ENCODE data around the gene FERD3L. TPM values are rescaled to one million over a fixed set of nuclear protein-coding genes. Genes with fewer than 3 reads are reported as not detected.

The FERD3L gene
- total and polyA plus RNA-seq, 2 of the 8 experiments (the other 6 are each of a cell fraction or from before 2014, with no cell fraction given) = not detected

DNA sequence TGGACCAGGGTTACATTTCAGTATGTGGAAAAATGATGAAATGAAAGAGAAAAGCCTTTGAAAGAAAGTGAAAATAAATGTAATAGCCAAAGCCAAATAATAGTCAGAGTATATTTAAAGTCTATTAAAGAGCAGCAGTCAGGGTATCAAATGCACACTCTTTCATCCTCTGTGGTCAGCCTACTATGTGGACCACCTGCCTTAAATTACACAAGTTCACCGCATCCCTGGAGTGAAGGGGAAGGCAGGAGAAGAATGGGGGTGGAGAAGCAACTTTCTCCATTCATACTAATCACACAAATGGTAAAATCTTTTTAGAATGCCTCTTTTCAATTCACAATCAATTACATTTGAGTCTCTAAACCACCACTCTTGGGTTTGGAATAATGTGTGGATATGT lies 43.7 kb downstream of the FERD3L start:
- Histone ChIP-seq H2BK15ac (ENCODE audit: low read length) (no peak overlapping the region), H3K4me2 (ENCODE audit: insufficient read depth in 1 of 2, low read depth in 2 of 2, low read length in 2 of 2) (no peak overlapping the region), H2BK120ac (replicated peaks; ENCODE audit: low read depth, low read length) (no peak overlapping the region), H3K23me2 (ENCODE audit: low read depth, low read length) (peaks cover 3% of the 10 kb centered on the region; the same call in 1 of the 2 replicates), H3K4me1 (replicated peaks in 1 of 4; ENCODE audit: control insufficient read depth in 3 of 4, insufficient read depth in 4 of 4, low read length in 3 of 4) (peaks cover 0 to 6% (median 2%) of the 10 kb centered on the region in 4 experiments; a peak in 3 of 7 replicates), H4K91ac (replicated peaks; ENCODE audit: insufficient read length, low read length) (no peak overlapping the region), H4K5ac (ENCODE audit: insufficient read length, low read depth, low read length) (no peak overlapping the region), H4K20me1 (replicated peaks in 1 of 2; ENCODE audit: control insufficient read depth in 1 of 2, insufficient read depth in 2 of 2, low read length in 2 of 2) (peaks cover 0 to 3% of the 10 kb centered on the region in 2 experiments), H3K14ac (ENCODE audit: insufficient read length) (no peak overlapping the region), H2AK5ac (ENCODE audit: low read depth, low read length) (no peak overlapping the region), H2BK5ac (ENCODE audit: low read depth, low read length) (no peak overlapping the region), H3K18ac (ENCODE audit: extremely low read depth, low read length) (no peak overlapping the region), H3K27ac (ENCODE audit: low read depth, low read length) (no peak overlapping the region), H2BK12ac (ENCODE audit: low read depth, low read length) (no peak overlapping the region), H3K79me1 (ENCODE audit: low read depth, low read length) (no peaks in the 10 kb centered on the region), H3K4ac (replicated peaks; ENCODE audit: insufficient read length, low read depth, low read length) (no peak overlapping the region), H3K23ac (ENCODE audit: insufficient read length) (no peak overlapping the region), H3K4me3 (ENCODE audit: extremely low read depth in 1 of 4, insufficient read depth in 2 of 4, low read depth in 3 of 4, low read length in 4 of 4) (no peak overlapping the region), H2BK20ac (ENCODE audit: low read length) (no peak overlapping the region), H3K56ac (replicated peaks; ENCODE audit: insufficient read length, low read depth, low read length) (no peak overlapping the region), H3K79me2 (ENCODE audit: control insufficient read depth in 1 of 2, insufficient read depth in 2 of 2, low read length in 2 of 2) (no peaks in the 10 kb centered on the region), H3K9ac (replicated peaks in 1 of 4; ENCODE audit: extremely low read depth in 1 of 4, low read depth in 3 of 4, low read length in 3 of 4) (no peak overlapping the region), H3K36me3 (ENCODE audit: control insufficient read depth in 2 of 4, insufficient read depth in 4 of 4, low read length in 3 of 4) (no peaks in the 10 kb centered on the region), H3K9me3 (ENCODE audit: insufficient read depth in 2 of 2, low read depth in 1 of 2, low read length in 1 of 2) (no peaks in the 10 kb centered on the region), H4K8ac (ENCODE audit: extremely low read depth, insufficient read depth, low read length) (no peak overlapping the region), H3K27me3 (replicated peaks in 1 of 4; ENCODE audit: control insufficient read depth in 3 of 4, extremely low read depth in 1 of 4, insufficient read depth in 3 of 4, low read length in 3 of 4) (peaks cover 17 to 30% (median 23%) of the 10 kb centered on the region in 4 experiments), H2AFZ (ENCODE audit: low read length) (no peak overlapping the region)
- TF ChIP-seq SIN3A (conservative IDR thresholded peaks at IDR 0.05 in 1 of 2, IDR thresholded peaks at IDR 0.05 in 1 of 2; ENCODE audit: low read depth in 1 of 2, low read length in 2 of 2) (no peak), YY1 (IDR thresholded peaks at IDR 0.05; ENCODE audit: low read depth, low read length) (no peak)
- WGBS, 2 experiments (ENCODE audit: extremely low coverage in 1 of 2, insufficient coverage in 1 of 2, insufficient read length in 1 of 2, insufficient replicate concordance in 2 of 2, low coverage in 1 of 2, low lambda C conversion rate in 2 of 2, missing lambda C conversion rate in 1 of 2) = 79% methylated on average over 1 of the region's 1 CpG; no CpG with 5 or more reads in 1 of the 2 experiments
- DNase-seq (ENCODE audit: low read depth in 1 of 2, low spot score in 2 of 2) (no peak), FAIRE-seq (no peak)
- ChIA-PET CTCF (ENCODE audit: partially characterized antibody) (interaction anchor here (1.0 to 1.1 kb wide), 2 partner anchors 73 to 401 kb away, joined by 3 read pairs; no protein-coding TSS in a partner anchor), POLR2A (ENCODE audit: partially characterized antibody) (no interaction called here)

Data from H1 (cell line).